HepG2 (cell line): Measurements from ENCODE around the gene RAC3. TPM values are rescaled to one million over a fixed set of nuclear protein-coding genes. Genes with fewer than 3 reads are reported as not detected.
A peak's percentile ranks its signal among the peaks of the same experiment; 100 is the strongest.

Source experiments
- CCAR2 ChIP-seq: fragments of 200-400 bp; formaldehyde crosslinking; optimal IDR thresholded peaks from 2 replicates; pipeline ENCODE3; 2018; ENCODE audit warnings: low read depth, mild to moderate bottlenecking, low read length, moderate library complexity
- FOXK2 ChIP-seq: fragments of 450-650 bp; IDR thresholded peaks from 2 replicates; pipeline ENCODE4 v1.6.1; 2016
- HDAC1 ChIP-seq: sonication (generic); formaldehyde crosslinking; IDR thresholded peaks from 2 replicates; pipeline ENCODE4 v1.5.1; 2020; ENCODE audit warnings: mild to moderate bottlenecking, missing genetic modification reagents
- HNRNPLL ChIP-seq: fragments of 200-400 bp; formaldehyde crosslinking; IDR thresholded peaks from 2 replicates; pipeline ENCODE4 v1.6.1; 2017; ENCODE audit warnings: mild to moderate bottlenecking, low read depth, low read length; ENCODE audit not compliant: poor library complexity, severe bottlenecking
- KMT2A ChIP-seq: sonication (generic); formaldehyde crosslinking; IDR thresholded peaks from 2 replicates; pipeline ENCODE4 v1.4.0; 2020; ENCODE audit warnings: missing genetic modification reagents
- NFE2 ChIP-seq: sonication (generic); formaldehyde crosslinking; IDR thresholded peaks from 2 replicates; pipeline ENCODE4 v1.4.0; 2020; ENCODE audit warnings: missing genetic modification reagents
- NFIB ChIP-seq: sonication (generic); formaldehyde crosslinking; IDR thresholded peaks from 2 replicates; pipeline ENCODE4 v1.9.0; 2021; ENCODE audit warnings: missing genetic modification reagents, mild to moderate bottlenecking, borderline replicate concordance
- RORA ChIP-seq: sonication (generic); formaldehyde crosslinking; IDR thresholded peaks from 2 replicates; pipeline ENCODE4 v1.5.0; 2020; ENCODE audit warnings: mild to moderate bottlenecking, missing genetic modification reagents, moderate library complexity
- SMAD1 ChIP-seq: sonication (generic); formaldehyde crosslinking; IDR thresholded peaks from 2 replicates; pipeline ENCODE4 v1.4.0; 2020; ENCODE audit warnings: missing genetic modification reagents, low read depth, mild to moderate bottlenecking, borderline replicate concordance
- SRY ChIP-seq: sonication (generic); formaldehyde crosslinking; IDR thresholded peaks from 2 replicates; pipeline ENCODE4 v1.8.0; 2022; ENCODE audit warnings: mild to moderate bottlenecking, missing genetic modification reagents
- TBL1XR1 ChIP-seq: fragments of 150-350 bp; IDR thresholded peaks from 2 replicates; pipeline ENCODE4 v1.6.1; 2014; ENCODE audit warnings: borderline replicate concordance, low read length; ENCODE audit not compliant: partially characterized antibody
- ZFP82 ChIP-seq: sonication (generic); formaldehyde crosslinking; IDR thresholded peaks from 2 replicates; pipeline ENCODE4 v1.5.1; 2020; ENCODE audit warnings: mild to moderate bottlenecking, missing genetic modification reagents, borderline replicate concordance
- ZNF572 ChIP-seq: sonication (generic); formaldehyde crosslinking; IDR thresholded peaks from 2 replicates; pipeline ENCODE4 v1.5.1; 2020; ENCODE audit warnings: mild to moderate bottlenecking, missing genetic modification reagents
- polyA plus RNA-seq, 8 experiments: library from polyadenylated mRNA; depleted of rRNA in 3 of 8; stranded (reverse) in 7 of 8; unstranded in 1 of 8; fragments of >200 nt; fragmentation: Illumina TruSeq in 4 of 8; extraction: Trizol in 4 of 8; gene quantifications; 2 replicates each; pipeline versions ENCODE4 v1.2.1 to v1.2.3, GENCODE V29; 2011 to 2016; ENCODE audit warnings: low read depth in 4 of 8, missing spikeins in 1 of 8, mixed read lengths in 1 of 8; ENCODE audit not compliant: insufficient read depth in 1 of 8
- total RNA-seq, 5 experiments: library from RNA; depleted of rRNA; stranded (reverse); fragments of >200 nt; fragmentation: Illumina TruSeq; extraction: Trizol; gene quantifications; 2 replicates each; pipeline ENCODE4 v1.2.3, GENCODE V29; 2016; ENCODE audit warnings: low read depth in 1 of 5
- TF ChIP-seq, protein P1 (sequence below): sonication (generic); formaldehyde crosslinking; IDR thresholded peaks from 2 replicates; pipeline ENCODE4 v1.8.0; 2022; ENCODE audit warnings: missing genetic modification reagents, mild to moderate bottlenecking, borderline replicate concordance
- TF ChIP-seq, protein P2 (sequence below): sonication (generic); formaldehyde crosslinking; conservative IDR thresholded peaks from 2 replicates; pipeline ENCODE4 v1.8.0; 2022; ENCODE audit warnings: missing genetic modification reagents
- TF ChIP-seq, protein P3 (sequence below): sonication (generic); formaldehyde crosslinking; IDR thresholded peaks from 2 replicates; pipeline ENCODE4 v1.5.0; 2020; ENCODE audit warnings: mild to moderate bottlenecking, missing genetic modification reagents
- TF ChIP-seq, protein P4 (sequence below): sonication (generic); formaldehyde crosslinking; conservative IDR thresholded peaks from 2 replicates; pipeline ENCODE4 v1.4.0; 2020; ENCODE audit warnings: missing genetic modification reagents
- TF ChIP-seq, protein P5 (sequence below): sonication (generic); formaldehyde crosslinking; IDR thresholded peaks from 2 replicates; pipeline ENCODE4 v1.4.0; 2020; ENCODE audit warnings: missing genetic modification reagents, borderline replicate concordance

RAC3 gene
- total and polyA plus RNA-seq, 2 of the 13 experiments (the other 11 are each of a cell fraction or from before 2014, with no cell fraction given), result 10.5 to 21.3 TPM

DNA sequence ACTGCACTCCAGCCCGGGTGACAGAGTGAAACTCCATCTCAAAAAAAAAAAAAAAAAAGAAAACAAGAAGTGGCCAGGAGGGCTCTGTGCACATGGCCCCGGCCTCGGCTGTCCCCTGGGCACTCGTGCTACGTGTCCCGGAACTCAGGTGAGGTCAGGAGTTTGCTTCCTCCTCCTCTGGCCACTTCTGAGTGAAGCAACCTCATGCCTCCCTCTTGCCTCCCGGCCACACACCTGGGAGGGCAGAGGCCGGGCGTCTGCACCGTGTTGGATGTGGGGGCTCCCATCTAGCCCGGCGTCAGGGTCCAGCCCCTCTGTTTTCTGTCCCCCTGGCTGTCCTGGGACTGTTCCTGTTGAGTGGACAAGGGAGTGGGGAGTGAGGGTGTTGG lies 31.9 kb upstream of the RAC3 start (continued):
- TF ChIP-seq ZNF572 (no peak), KMT2A (CRISPR knock-in tag) (no peak), ZFP82 (CRISPR knock-in tag) (no peak), NFE2 (CRISPR knock-in tag) (no peak), SMAD1 (CRISPR knock-in tag) (no peak; the same call in none of the 2 replicates), HDAC1 (CRISPR knock-in tag) (no peak), TBL1XR1 (no peak), HNRNPLL (no peak), CCAR2 (no peak), SRY (CRISPR knock-in tag) (0 out of 2 replicates have a peak, but pooled peaks have one; percentile 26), FOXK2 (peak; percentile 68; the same call in 1 of the 2 replicates), NFIB (CRISPR knock-in tag) (no peak), RORA (CRISPR knock-in tag) (no peak)
- TF ChIP-seq, protein P1, sequence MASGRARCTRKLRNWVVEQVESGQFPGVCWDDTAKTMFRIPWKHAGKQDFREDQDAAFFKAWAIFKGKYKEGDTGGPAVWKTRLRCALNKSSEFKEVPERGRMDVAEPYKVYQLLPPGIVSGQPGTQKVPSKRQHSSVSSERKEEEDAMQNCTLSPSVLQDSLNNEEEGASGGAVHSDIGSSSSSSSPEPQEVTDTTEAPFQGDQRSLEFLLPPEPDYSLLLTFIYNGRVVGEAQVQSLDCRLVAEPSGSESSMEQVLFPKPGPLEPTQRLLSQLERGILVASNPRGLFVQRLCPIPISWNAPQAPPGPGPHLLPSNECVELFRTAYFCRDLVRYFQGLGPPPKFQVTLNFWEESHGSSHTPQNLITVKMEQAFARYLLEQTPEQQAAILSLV (CRISPR knock-in tag), result no peak
- TF ChIP-seq, protein P2, sequence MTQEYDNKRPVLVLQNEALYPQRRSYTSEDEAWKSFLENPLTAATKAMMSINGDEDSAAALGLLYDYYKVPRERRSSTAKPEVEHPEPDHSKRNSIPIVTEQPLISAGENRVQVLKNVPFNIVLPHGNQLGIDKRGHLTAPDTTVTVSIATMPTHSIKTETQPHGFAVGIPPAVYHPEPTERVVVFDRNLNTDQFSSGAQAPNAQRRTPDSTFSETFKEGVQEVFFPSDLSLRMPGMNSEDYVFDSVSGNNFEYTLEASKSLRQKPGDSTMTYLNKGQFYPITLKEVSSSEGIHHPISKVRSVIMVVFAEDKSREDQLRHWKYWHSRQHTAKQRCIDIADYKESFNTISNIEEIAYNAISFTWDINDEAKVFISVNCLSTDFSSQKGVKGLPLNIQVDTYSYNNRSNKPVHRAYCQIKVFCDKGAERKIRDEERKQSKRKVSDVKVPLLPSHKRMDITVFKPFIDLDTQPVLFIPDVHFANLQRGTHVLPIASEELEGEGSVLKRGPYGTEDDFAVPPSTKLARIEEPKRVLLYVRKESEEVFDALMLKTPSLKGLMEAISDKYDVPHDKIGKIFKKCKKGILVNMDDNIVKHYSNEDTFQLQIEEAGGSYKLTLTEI (CRISPR knock-in tag), result no peak
- TF ChIP-seq, protein P3, sequence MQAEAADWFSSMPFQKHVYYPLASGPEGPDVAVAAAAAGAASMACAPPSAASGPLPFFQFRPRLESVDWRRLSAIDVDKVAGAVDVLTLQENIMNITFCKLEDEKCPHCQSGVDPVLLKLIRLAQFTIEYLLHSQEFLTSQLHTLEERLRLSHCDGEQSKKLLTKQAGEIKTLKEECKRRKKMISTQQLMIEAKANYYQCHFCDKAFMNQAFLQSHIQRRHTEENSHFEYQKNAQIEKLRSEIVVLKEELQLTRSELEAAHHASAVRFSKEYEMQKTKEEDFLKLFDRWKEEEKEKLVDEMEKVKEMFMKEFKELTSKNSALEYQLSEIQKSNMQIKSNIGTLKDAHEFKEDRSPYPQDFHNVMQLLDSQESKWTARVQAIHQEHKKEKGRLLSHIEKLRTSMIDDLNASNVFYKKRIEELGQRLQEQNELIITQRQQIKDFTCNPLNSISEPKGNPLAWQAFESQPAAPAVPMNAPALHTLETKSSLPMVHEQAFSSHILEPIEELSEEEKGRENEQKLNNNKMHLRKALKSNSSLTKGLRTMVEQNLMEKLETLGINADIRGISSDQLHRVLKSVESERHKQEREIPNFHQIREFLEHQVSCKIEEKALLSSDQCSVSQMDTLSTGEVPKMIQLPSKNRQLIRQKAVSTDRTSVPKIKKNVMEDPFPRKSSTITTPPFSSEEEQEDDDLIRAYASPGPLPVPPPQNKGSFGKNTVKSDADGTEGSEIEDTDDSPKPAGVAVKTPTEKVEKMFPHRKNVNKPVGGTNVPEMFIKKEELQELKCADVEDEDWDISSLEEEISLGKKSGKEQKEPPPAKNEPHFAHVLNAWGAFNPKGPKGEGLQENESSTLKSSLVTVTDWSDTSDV (CRISPR knock-in tag), result no peak
- TF ChIP-seq, protein P4, sequence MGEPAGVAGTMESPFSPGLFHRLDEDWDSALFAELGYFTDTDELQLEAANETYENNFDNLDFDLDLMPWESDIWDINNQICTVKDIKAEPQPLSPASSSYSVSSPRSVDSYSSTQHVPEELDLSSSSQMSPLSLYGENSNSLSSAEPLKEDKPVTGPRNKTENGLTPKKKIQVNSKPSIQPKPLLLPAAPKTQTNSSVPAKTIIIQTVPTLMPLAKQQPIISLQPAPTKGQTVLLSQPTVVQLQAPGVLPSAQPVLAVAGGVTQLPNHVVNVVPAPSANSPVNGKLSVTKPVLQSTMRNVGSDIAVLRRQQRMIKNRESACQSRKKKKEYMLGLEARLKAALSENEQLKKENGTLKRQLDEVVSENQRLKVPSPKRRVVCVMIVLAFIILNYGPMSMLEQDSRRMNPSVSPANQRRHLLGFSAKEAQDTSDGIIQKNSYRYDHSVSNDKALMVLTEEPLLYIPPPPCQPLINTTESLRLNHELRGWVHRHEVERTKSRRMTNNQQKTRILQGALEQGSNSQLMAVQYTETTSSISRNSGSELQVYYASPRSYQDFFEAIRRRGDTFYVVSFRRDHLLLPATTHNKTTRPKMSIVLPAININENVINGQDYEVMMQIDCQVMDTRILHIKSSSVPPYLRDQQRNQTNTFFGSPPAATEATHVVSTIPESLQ (CRISPR knock-in tag), result no peak
- TF ChIP-seq, protein P5, sequence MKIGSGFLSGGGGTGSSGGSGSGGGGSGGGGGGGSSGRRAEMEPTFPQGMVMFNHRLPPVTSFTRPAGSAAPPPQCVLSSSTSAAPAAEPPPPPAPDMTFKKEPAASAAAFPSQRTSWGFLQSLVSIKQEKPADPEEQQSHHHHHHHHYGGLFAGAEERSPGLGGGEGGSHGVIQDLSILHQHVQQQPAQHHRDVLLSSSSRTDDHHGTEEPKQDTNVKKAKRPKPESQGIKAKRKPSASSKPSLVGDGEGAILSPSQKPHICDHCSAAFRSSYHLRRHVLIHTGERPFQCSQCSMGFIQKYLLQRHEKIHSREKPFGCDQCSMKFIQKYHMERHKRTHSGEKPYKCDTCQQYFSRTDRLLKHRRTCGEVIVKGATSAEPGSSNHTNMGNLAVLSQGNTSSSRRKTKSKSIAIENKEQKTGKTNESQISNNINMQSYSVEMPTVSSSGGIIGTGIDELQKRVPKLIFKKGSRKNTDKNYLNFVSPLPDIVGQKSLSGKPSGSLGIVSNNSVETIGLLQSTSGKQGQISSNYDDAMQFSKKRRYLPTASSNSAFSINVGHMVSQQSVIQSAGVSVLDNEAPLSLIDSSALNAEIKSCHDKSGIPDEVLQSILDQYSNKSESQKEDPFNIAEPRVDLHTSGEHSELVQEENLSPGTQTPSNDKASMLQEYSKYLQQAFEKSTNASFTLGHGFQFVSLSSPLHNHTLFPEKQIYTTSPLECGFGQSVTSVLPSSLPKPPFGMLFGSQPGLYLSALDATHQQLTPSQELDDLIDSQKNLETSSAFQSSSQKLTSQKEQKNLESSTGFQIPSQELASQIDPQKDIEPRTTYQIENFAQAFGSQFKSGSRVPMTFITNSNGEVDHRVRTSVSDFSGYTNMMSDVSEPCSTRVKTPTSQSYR, result no peak
